HG02885 (cell line): ENCODE results near the gene GRAMD4.

ENCODE experiments used
- ATAC-seq: cut with Tn5 transposase; IDR thresholded peaks from one replicate; pipeline ENCODE4 v1.9.1; 2021; ENCODE audit warnings: mild to moderate bottlenecking; ENCODE audit not compliant: unreplicated experiment, poor library complexity

The GRAMD4 gene

DNA sequence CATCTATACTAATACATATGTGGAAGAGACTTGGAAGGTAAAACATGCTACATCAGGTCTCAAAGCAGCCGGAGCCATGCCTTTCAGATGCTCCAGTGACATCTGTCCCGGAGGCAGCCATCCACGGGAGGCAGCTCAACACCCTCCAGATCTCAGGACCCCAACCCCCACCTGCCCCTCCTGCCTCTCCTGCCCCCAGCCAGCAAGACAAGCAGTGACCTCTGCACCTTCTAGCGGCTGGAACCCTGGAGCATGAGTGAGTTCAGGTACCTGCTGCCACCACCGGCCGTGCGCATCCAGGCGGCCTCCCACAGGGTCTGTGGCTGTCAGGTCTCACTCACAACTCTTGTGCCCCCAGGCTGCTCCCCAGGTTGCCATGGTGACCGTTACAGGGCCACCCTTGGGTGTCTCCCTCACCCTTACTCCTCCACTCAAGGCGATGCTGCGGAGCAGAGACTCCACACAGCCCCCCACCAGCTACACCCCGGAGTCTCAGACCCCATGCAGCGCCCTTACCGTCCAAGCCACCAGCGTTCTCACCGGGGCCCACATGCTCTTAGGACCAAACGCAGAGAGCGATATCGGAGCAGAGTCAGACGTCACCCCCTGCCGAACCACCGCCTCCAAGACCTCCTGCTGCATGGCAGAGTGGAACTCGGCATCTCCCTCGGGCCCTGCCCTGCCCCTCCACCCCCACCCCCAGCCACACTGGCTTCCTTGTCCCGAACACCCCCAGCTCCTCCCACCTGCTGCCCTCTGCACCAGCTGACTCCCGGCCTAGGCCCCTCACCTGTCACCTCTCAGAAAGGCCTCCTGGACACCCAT, 83.2 kb downstream of the GRAMD4 start:
- ATAC-seq = no peak

GRCh38 chr22:46703996-46704370, 83.8 kb downstream of the GRAMD4 start:
- ATAC-seq = no peak

DNA sequence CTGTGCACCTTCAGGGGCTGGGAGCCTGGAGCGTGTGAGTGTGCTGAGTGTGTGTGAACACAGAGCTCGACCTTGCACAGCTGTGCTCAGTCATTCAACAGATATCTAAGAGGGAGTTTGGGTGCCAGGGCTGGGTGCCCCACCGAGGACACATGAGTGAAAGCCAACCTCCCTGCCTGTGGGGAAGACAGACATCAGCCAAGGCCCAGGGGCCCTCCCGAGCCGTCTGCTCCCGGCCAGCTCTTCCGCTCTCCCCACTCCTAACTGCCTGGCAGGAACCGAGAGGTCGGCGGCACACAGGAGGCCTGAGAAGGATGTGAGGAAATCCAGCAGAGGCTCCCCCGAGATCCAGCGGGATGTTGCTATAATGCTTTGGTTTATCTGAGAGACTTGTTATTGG, 85.9 kb downstream of the GRAMD4 start:
- no peak for ATAC-seq

- ATAC-seq = no peak
Measured at GRCh38 chr22:46707305-46707704, 87.1 kb downstream of the GRAMD4 start.

DNA sequence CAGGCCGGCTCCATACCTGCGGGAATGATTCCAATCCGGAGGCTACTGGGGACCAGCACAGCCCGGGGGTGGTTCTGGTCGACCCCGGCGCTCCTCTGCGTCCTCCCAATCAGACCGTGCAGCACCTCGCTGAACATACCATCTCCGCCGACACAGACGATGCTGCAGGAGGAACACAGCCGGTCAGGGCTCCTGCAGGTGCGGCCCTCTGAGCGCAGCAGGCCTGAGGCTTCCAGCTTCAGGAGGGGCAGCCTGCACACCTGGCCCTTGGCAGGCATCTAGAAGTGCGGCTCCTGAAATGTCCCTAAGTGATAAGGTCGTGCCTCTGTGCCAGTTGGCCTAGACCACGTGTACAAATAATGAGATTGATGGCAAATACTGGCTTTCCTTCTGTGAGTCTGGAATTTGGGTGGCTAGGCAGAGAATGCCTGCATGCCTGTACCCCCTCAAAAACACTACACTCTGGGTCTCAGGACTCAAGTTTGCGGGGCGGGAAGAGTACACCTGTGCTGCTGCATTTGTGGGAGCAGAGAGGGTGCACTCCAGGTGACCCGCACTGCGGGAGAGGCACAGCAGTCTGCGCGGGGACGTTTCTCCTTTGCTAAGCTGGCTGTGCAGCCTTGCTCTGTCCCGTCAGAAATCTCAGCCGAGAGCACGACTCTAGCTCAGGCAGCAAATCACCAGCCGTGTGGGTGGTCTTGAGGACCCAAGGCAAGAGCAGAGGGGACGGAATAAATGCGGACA, 87.8 kb downstream of the GRAMD4 start:
- ATAC-seq = no peak

DNA sequence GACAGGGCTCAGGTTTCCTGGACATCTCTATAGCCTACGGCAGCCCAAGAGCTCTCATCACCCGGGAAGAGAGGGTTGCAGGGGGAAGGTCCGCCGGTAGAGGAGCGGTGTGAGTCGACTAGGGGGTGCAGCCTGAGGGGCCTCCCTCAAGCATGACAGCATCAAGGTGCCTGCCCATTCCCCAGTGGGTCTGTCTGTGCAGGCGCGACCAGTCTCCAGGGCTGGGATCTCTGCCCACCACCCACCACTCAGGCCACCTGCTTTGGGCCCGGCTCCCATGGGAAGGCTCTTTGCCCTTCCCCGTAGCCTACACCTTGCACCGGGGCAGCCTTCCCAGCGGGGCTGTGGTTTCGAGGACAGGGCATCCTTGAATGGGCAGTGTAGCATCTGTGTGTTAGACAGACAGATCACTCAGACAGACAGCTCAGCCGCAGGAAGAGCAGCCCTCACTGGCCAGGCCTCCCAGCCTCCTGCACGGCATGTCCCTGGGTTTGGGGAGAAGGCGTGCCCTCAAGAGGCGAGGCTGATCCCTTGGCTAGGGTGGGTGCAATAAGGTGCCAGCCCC, 88.7 kb downstream of the GRAMD4 start:
- no peak for ATAC-seq

DNA sequence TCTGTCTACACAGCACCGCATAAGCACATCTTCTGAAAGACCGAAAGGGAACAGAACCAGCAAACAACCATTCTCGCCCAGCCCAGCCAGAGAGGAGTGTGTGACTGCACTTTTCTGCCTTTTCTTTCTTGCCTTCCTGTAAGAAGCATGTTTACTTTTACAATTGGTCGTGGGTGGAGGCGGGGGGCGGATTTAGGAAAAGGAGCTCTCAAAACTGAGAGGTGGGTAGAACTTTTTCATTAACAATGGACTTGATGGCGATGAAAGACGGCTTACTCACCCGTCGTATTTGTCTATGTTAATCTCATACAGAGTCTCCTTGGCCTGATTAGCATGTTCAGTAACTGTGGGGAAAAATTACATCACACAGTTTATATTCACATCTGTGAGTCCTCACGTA, 90.6 kb downstream of the GRAMD4 start:
- no peak for ATAC-seq

DNA sequence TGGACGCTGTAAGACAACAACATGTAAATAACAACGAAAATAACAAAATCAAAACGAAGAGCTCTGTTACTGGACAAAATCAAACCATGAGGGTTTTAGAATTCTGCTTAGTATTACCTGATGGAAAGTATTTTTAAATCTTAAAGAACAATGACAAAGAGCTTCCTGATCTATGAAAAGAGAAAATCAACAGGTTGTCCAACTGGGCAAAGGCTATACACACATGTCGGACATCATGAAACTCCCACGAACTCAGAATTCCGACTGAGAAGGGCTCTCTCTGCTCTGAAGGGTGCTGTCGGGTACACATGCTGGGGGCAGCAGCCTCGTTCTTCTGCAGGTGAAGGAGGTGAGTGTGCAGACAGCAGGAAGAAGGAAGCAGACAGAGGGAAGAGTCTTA, 92.1 kb downstream of the GRAMD4 start:
- ATAC-seq = no peak

GRCh38 chr22:46714550-46714949, 94.4 kb downstream of the GRAMD4 start:
- no peak for ATAC-seq

DNA sequence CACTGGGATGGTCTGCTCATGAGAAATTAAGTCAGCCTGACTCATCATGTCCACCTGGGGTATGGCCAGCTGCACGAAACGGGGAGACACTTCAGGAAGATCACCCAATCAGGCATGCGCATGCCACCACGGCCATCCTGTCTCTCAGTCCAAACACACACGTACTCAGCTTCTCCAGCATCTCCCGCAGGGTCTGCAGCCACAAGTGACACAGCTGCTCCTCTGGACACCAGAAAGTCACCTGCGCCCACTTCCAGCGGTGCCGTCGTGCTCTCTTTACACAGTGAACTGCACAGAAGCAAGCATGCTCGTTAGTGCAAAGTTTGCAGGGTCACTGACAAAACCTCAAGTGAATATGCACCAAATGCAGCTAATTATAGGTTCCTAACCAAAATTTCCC, 99.7 kb downstream of the GRAMD4 start:
- no peak for ATAC-seq

DNA sequence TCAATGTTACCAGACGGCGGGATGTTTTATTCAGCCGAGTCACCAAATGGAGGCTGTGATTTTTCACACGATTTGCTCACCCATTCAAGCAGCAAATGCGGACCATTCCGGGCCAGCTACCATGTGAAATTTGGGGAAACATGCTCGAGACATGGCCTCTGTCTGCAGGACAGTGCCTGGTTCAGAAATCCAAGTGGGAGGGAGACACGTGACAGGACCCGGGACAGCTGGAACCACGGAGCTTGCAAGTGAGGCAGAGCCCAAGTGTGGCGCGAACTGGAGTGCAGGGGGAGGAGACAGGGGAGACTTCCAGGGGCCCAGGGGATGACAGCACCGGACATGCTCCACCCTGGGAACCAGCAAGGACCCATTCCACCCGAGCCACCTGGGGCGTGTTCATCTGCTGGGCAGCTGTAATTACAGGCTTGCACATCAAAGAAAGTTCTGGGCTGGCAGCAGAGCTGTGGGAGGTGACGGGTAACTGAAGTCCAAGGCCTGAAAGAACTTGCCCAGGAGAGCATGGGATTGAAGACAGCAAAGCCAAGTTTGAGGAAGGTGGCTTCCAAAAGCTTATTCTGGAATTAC, 101.4 kb downstream of the GRAMD4 start:
- no peak for ATAC-seq

DNA sequence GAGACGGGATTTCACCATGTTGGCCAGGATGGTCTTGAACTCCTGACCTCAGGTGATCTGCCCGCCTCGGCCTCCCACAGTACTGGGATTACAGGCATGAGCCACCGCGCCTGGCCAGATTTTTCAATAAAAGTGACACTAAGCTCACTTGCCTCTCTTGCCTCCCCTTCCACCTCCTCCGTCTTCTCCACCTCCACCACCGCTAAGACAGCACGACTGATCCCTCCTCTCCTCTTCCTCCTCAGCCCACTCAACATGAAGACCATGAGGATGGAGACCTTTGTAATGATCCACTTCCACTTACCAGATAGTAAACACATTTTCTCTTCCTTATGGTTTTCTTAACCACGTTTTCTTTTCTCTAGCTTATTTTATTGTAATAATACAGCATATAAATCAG, 103.7 kb downstream of the GRAMD4 start:
- no peak for ATAC-seq

DNA sequence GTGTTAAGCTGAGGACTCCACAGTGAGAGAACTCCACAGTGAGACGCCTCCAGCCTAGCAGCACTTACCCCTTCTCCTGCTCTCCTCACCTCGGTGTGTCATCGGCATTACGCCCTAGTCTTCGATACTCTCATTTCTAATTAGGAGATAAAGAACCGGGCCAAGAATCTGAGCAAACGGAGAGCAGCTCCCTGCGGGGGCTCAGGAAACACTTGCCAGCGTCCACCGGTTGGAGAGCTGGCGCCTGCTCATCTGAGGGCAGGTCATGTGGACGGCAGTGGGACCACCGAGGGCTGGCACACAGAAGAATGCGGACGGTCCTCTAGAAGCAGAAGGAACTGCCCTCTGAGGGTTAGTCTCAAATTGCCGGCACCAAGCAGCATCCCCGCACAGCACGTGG, 104.9 kb downstream of the GRAMD4 start:
- ATAC-seq = no peak

GRCh38 chr22:46726066-46726985, 106.1 kb downstream of the GRAMD4 start:
- ATAC-seq = no peak

DNA sequence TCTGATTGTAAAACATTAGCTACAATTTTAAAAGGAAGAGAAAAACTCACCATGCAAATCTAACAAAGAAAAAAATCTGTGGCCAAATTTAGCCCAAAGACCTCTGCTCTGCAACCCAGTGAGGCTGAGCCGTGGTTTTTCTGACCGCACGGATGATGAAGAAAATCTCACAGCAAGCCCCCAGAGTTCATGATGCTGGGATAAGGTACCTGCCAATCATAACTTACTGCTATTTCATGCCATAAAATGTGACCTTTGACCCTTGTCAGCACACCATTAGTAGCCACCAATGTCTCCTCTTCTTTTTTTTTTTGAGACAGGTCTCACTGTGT, 106.8 kb downstream of the GRAMD4 start:
- no peak for ATAC-seq

DNA sequence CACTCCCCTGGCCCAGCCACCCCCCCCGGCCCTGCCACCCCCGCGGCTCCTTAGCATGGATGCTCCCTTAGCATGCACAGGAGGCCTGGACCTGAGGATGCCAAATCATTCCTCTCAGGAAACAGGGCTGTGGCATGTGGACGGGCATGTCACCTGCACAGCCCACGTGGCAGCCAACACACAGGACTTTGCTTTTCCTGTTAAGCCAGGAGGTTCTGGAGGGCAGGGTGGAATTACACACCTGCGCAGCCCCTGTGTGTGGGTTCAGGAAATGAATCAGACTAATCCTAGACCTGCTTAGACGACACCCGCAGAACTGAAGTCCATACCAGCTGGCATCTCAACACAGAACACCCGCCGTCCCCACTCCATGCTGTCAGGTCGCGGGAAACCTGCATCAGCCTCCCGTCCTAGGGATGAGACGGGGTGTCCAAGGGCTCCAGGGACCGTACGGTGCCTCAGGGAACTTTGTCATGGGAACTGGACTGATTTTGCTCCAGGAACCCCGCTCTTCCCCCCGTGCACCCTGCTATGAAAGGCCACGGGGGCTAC, 107.7 kb downstream of the GRAMD4 start:
- no peak for ATAC-seq

GRCh38 chr22:46728470-46728869, 108.3 kb downstream of the GRAMD4 start:
- ATAC-seq = no peak
